K562 (cell line): ENCODE results near the gene PHKA1.

Experiments
- CEBPB ChIP-seq: fragments of 450-650 bp; IDR thresholded peaks from 2 replicates; pipeline ENCODE4 v1.6.1; 2016; ENCODE audit warnings: missing genetic modification characterization, missing compliant biosample characterization
- DEAF1 ChIP-seq: fragments of 450-650 bp; formaldehyde crosslinking; IDR thresholded peaks from 2 replicates; pipeline ENCODE4 v1.4.0; 2020; ENCODE audit warnings: mild to moderate bottlenecking, moderate library complexity
- HLTF ChIP-seq: fragments of 450-650 bp; IDR thresholded peaks from 2 replicates; pipeline ENCODE4 v1.6.1; 2016
- POLR2A ChIP-seq: fragments of 450-650 bp; conservative IDR thresholded peaks from 2 replicates; pipeline ENCODE4 v1.6.1; 2016
- ZBTB40 ChIP-seq, 2 experiments: fragments of 450-650 bp in 1 of 2; sonication (generic) in 1 of 2; formaldehyde crosslinking in 1 of 2; IDR thresholded peaks; 2 replicates each; pipeline versions ENCODE4 v1.7.1 to v1.9.0; 2016 to 2022; ENCODE audit warnings: inconsistent platforms in 1 of 2, mild to moderate bottlenecking in 1 of 2, missing genetic modification reagents in 1 of 2

- TF ChIP-seq HLTF = no peak
- TF ChIP-seq ZBTB40 (IDR thresholded peaks at IDR 0.05) = no peak
- TF ChIP-seq ZBTB40 (CRISPR knock-in tag; IDR thresholded peaks at IDR 0.05) = no peak
- no peak for TF ChIP-seq CEBPB (tag)
- TF ChIP-seq POLR2A = no peak
- no peak for TF ChIP-seq DEAF1 (CRISPR knock-in tag)
Measured at GRCh38 chrX:72609313-72609712, 104.8 kb downstream of the PHKA1 start.
